Superior temporal gyrus (tissue), 1 donor: Measurements from ENCODE around the gene AMHR2.
A peak's percentile ranks its signal among the peaks of the same experiment; 100 is the strongest.

Experiments
- DNase-seq: peaks from one replicate; pipeline ENCODE4 v3.0.0-alpha.2; 2016; ENCODE audit errors: extremely low spot score

The AMHR2 gene

GRCh38 chr12:53452159-53453077 is 28.8 kb downstream of the AMHR2 start:
- peak; percentile 81 for DNase-seq

- DNase-seq: no peak
Observed at GRCh38 chr12:53453953-53454640, 30.4 kb downstream of the AMHR2 start.

- DNase-seq: no peak
Observed at GRCh38 chr12:53454707-53455106, 31.1 kb downstream of the AMHR2 start.

GRCh38 chr12:53456654-53457366 is 33.2 kb downstream of the AMHR2 start:
- no peak for DNase-seq

DNA sequence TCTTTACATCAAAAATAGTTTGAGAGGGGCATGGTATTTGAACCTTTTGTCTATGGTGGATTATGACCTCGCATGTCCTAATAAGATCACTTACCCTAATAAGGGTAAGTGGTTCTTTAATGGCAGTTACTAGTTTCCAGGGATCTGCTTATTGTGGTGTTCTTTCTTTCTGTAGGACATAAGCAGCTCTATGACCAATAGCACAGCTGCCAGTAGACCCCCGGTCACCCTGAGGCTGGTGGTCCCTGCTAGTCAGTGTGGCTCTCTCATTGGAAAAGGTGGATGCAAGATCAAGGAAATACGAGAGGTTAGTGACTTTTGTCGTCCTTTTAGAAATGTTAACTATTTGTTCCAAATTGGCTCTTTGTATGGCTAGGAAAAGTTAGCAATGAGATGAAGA is 35.4 kb downstream of the AMHR2 start:
- no peak for DNase-seq

DNA sequence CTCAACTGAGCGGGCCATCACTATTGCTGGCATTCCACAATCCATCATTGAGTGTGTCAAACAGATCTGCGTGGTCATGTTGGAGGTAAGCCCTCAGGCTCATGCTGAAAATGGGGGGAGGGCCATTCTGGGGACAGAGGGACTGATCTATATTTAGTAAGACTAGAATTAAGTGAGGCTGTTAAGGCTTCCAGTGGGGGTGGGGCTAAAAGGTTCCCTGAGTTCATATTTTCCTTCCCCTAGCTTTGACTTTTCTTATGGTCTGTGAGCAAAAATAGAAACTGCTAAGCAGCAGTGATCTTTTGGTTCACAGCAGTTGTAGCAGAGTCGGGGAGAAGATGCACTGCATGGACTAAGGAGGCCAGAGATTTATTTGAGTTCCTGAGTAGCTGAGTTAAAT is 37.4 kb downstream of the AMHR2 start:
- no peak for DNase-seq

DNA sequence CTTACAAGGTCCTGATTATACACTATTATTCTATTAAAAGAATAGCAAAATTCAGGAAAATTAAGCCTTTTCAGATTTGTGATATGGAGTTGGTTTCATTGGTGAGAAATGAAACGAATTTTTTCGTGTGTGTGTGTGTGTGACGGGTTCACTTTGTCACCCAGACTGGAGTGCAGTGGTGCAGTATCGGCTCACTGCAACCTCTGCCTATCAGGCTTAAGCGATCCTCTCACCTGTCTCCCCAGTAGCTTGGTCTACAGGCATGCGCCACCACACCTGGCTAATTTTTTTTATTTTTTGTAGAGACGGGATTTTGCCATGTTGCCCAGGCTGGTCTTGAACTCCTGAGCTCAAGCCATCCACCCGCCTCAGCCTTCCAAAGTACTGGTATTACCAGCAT is 37.9 kb downstream of the AMHR2 start:
- DNase-seq: no peak

DNA sequence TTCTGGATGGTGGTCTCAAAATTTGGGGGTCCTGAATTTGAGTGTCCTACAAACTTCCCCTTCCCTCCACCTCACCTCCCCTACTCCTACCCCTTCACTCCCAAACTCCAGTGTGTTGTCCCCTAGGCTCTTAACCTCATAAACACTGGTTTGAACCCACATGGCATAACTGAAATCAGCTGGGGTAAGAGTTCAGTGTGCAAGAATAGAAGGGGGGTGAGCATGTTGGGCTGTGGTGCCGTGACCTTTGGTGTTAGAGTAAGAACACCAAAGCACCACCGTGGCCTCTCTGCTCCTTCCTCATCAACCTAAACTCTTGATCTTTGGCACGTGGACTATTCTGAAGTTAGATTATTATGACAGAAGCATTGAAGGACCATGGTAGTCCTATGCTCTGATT is 39.3 kb downstream of the AMHR2 start:
- DNase-seq: no peak

DNA sequence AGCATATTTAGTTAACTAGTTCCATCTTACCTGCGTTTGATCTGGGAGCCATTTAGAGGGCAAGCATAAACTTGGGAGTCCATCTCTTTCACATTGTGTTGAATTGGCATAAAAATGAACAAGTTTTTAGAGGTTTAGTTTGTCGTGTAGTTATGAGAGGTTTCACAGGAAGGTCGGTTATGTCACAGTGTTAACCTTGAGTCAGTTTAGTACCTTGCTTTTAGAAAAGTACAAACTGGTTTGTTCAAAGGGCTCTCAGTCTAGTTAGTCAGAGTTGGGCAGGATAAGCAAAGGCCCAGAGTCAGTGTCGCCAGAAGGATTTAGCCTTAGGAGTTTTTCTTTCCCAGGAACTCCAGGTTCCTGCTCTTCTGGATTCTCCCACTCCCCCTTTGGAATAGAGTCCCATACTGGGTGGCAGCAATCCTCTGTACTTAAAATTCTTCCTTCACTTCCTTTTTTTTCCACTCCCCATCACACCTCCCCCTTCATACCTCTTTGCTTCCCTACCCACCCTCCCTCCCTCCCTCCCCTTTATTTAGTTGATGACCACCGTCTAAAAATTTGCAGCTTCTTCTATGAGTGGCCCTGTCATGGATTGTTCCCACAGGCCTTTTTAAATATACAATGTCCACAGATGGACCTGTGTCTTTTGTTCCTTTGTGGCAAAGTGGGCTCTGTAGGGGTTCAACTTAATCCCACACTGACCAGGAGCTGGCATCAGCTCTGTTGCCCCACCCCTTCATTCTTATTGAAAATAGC is 40.3 kb downstream of the AMHR2 start:
- DNase-seq: no peak

DNA sequence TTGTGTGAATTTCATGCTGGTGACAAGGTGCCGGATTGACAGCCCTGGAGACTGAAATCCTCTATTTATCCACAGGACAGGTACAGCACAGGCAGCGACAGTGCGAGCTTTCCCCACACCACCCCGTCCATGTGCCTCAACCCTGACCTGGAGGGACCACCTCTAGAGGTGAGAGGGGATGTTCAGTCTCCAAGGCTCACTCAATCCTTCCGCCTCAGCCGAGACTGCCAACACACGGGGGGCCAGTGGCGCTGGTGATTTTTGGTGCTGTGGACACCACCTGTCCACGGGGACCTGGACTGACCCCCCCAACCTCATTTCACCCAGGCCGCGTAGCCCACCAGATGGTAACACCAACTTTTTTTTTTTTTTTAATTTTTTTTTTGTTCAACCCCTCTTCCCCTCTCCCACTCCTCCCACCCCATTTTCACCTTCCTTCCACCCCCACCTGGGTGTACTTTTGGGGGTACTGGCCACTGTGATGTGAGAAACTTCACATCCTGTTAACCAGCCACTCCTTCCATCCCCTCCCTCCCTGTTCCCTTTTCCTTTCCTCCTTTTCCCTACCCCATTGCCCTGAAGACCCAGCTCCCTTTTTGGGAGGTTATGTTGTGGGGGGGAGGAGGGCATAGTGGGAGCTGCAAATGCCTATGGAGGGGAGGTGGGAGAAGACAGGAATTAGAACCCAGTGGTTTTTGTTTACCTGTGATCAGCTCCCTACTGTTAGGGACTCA is 41.2 kb downstream of the AMHR2 start:
- DNase-seq: no peak

DNA sequence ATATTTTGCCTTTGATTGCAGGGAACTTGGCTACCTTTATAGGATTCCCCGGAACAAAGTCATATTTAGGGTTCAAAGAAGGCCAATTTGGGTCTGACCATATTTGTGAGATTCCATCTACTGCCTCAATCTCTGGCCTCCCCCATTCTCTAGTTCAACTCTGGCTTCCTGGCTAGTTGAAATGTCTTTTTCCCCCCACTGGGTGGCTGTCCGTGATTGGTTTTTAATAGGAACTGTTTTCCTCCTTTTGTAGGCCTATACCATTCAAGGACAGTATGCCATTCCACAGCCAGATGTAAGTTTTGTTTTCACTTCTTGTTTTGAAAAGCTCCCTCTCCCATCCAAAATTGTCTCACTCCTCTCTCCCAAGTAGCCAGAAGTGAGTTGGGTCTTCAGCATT is 42.0 kb downstream of the AMHR2 start:
- DNase-seq: no peak

- no peak for DNase-seq
Observed at GRCh38 chr12:53466640-53467039, 43.0 kb downstream of the AMHR2 start.

GRCh38 chr12:53467082-53467481 is 43.4 kb downstream of the AMHR2 start:
- no peak for DNase-seq

DNA sequence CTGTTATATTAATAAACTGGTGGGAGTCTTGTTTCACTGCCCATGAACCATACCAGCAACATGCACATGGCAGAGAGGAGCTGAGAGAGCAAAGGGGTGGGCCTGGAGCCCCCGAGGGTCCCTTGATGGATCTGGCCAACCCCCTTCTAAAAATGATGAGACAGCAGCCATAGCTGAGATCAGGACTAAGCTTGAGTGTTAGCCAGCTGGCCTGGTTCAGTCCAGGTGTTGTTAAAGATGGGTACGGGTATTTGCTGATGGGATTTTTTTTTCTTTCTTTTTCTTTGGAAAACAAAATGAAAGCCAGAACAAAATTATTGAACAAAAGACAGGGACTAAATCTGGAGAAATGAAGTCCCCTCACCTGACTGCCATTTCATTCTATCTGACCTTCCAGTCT is 44.2 kb downstream of the AMHR2 start:
- no peak for DNase-seq

DNA sequence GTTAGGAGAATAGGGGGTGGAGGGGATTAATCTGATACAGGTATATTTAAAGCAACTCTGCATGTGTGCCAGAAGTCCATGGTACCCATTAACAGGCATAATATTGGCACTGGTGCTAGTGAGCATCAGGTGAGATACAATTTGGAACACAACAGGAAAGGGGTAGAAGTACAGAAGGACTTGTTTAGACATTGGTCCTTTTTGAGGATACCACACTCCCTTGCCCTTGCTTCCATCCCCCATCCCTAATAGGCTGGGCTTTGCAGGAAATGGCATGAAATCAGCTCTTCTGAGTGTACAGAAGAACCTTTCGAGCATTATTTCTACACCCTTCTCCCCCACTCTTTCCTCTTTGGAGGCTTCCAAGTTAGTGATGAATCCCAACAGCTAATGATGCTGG is 44.6 kb downstream of the AMHR2 start:
- no peak for DNase-seq

DNA sequence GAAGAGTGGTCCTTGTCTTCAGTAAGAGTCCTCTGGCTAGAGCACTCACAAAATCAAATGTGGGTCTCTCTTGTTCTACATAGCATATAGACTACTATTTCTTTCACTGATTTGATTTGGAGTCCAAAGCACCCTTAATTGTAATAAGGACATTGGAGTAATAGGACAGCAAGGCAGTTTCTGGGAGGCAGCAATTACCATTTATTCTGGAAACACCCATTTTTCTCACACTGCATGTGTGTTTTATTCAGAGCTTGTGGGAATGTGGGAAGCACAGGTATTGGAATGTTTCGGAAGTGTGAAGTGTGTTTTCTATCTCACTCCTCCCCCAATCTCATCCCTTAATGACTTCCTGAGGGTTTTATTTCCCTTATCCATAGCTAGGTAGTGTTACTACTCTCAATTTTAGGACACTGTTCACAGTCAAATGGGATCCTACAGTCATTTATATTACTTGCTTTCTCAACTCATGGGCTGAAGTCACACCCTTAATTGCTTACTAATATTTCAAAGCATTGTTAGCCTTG is 48.5 kb downstream of the AMHR2 start:
- DNase-seq: no peak

- no peak for DNase-seq
Observed at GRCh38 chr12:53474077-53474476, 50.4 kb downstream of the AMHR2 start.

DNA sequence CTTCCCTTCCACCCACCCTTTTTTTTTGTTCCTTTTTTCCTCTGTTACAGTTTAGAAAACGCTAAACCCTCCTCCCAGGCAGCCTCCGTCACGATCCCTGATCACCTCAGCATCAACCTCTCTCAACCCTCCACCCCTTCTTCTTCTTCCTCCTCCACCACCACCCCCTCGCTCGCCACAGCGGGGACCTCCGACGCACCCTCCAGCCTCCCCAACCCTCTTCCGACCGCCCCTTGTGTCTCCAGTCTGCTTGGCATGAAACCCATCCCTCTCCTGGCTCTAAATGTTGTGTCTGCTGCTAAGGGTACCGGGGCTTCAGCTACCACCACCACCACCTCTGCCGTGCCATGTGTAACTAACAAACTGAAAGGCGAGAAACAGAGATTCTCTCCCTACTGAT is 51.2 kb downstream of the AMHR2 start:
- no peak for DNase-seq

DNA sequence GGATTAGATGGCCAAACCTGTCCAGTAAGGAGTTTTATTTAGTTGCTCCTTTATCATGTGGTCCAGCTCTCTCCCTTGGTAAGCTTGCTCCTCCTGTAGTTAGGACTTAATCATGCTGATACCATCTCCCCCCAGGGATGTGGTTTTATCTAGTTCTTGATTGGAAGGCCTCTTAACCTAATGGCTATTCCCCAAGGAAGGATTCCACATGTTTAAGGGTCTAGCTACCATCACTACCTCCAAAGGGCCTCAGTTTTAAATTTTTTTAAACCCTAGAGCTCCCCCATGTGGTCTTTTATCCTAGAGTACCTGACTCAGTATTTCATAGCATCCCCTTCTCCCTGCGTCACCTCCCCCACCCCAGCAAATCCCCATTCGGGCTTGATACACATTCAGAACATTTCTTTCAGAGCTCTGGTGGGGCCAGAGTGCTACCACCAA is 53.1 kb downstream of the AMHR2 start:
- no peak for DNase-seq

DNA sequence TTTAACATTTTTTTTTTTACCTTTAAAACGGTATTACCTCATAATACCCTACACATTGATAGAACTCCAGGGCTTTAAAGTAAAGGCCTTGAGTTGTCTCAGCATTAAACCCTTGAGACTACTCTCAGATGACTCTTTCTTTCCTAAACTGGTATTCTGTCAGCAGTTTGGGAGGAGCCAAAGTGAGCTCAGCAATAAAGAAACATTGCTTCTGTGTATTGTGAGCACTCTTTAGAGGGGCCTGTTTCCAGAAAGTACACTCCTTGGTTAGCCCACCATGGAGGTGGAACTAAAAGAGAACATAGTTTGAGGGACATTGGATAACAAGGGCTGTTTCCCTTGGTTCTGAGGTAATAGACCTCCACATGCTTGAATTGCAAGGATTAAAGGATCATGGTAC is 55.2 kb downstream of the AMHR2 start:
- DNase-seq: no peak

DNA sequence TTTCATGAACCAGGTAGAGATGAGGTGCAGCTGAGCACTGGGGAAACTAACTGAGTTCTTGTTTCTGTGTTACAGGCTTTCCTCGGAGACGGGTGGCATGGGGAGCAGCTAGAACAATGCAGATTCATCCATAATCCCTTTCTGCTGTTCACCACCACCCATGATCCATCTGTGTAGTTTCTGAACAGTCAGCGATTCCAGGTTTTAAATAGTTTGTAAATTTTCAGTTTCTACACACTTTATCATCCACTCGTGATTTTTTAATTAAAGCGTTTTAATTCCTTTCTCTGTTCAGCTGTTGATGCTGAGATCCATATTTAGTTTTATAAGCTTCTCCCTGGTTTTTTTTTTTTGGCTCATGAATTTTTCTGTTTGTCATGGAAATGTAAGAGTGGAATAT is 55.7 kb downstream of the AMHR2 start:
- DNase-seq: no peak
